ENCODE measurements around the gene FGFR4.

Gene FGFR4

GRCh38 chr5:177085985-177086653 is 596 bp upstream of the FGFR4 start:
- no peak for DNase-seq (ENCODE audit: low read depth)

DNA sequence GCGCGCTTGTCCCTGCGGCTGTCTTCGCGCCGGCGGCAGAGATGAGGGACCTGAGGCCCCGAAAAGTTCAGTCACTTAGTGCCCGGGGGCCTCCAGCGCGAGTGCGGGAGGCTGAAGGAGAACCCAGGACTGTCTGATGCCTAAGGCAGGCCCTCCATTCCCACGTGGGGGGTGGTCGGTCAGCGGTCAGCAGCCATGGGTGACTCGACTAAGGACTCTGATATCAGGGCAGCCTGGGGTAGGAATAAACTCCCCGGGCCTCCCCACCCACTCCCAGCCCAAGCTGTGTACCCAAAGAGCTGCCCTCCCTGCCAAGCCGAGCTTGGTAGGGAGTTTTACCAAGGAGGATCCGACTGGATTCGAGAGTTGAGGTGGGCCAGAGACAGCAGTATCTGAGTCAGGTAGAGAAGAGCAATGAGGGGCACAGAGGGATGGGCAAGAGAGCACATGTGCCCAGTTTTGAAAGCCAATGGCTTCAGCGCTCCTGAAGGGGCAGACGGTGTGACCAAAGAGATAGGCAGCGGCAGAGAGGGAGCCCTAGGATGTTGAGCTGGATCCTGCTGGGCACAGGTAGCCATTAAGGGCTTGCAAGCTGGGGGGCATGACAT is 787 bp downstream of the FGFR4 start:
- no peak for DNase-seq (ENCODE audit: low read depth)

GRCh38 chr5:177089127-177089526 is 2.4 kb downstream of the FGFR4 start:
- no peak for DNase-seq (ENCODE audit: low read depth)

DNA sequence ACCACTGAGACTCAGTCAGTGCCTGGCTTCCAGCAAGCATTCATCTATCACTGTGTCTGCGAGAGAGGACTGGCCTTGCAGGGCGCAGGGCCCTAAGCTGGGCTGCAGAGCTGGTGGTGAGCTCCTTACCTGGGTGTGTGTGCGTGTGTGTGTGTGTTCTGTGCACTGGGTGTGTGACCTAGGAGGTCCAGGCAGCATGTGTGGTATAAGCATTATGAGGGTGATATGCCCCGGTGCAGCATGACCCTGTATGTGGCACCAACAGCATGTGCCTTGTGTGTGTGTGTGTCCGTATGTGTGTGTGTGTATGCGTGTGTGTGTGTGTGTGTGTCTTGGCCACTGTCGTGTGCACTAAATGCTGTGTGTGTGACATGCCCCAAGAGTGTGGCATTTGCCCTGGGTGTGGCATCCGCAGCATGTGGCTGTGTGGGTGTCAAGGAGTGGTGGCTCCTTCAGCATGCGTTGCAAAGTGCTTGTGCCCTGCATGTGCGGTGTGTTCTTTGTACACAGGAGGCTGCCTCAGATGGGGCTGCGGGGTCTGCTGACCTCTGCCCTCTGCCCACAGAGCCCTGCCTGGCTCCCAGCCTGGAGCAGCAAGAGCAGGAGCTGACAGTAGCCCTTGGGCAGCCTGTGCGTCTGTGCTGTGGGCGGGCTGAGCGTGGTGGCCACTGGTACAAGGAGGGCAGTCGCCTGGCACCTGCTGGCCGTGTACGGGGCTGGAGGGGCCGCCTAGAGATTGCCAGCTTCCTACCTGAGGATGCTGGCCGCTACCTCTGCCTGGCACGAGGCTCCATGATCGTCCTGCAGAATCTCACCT is 3.3 kb downstream of the FGFR4 start:
- DNase-seq (ENCODE audit: low read depth), result no peak

- no peak for DNase-seq (ENCODE audit: low read depth)
Observed at GRCh38 chr5:177090813-177091212, 4.1 kb downstream of the FGFR4 start.

DNA sequence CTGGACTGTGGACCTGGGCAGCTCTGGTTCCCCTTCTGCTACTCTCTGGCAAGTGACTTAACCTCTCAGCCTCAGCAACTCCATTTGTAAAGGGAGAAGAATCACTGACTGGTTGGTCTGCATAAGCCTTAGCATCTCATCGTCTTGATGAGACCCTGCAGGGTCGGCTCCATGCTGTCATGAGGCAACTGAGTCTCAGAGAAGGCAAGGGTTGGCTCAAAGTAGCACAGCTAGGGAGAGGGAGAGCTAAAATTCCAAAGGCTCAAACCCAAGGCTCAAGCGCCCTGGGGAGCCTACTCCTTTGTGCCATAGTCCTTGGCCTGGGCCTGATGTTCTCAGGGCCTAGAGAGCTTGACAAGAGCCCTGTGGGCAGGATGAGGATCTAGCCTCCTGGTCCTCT is 4.5 kb downstream of the FGFR4 start:
- no peak for DNase-seq (ENCODE audit: low read depth)

DNA sequence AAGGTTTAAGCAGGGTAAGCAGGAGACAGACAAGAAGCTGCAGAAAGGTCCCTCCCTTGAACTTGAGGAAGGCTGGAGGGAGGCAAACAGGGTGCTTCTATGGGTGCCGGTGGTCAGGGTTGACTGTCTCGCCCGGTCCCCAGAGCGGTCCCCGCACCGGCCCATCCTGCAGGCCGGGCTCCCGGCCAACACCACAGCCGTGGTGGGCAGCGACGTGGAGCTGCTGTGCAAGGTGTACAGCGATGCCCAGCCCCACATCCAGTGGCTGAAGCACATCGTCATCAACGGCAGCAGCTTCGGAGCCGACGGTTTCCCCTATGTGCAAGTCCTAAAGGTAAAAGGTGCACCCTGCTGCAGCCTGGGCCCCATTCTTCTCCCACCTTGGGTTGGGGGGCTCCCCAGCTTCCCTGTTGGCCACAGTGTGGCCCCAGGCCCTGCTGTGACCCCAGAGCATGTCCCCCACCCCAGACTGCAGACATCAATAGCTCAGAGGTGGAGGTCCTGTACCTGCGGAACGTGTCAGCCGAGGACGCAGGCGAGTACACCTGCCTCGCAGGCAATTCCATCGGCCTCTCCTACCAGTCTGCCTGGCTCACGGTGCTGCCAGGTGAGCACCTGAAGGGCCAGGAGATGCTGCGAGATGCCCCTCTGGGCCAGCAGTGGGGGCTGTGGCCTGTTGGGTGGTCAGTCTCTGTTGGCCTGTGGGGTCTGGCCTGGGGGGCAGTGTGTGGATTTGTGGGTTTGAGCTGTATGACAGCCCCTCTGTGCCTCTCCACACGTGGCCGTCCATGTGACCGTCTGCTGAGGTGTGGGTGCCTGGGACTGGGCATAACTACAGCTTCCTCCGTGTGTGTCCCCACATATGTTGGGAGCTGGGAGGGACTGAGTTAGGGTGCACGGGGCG is 5.7 kb downstream of the FGFR4 start:
- no peak for DNase-seq (ENCODE audit: low read depth)

DNA sequence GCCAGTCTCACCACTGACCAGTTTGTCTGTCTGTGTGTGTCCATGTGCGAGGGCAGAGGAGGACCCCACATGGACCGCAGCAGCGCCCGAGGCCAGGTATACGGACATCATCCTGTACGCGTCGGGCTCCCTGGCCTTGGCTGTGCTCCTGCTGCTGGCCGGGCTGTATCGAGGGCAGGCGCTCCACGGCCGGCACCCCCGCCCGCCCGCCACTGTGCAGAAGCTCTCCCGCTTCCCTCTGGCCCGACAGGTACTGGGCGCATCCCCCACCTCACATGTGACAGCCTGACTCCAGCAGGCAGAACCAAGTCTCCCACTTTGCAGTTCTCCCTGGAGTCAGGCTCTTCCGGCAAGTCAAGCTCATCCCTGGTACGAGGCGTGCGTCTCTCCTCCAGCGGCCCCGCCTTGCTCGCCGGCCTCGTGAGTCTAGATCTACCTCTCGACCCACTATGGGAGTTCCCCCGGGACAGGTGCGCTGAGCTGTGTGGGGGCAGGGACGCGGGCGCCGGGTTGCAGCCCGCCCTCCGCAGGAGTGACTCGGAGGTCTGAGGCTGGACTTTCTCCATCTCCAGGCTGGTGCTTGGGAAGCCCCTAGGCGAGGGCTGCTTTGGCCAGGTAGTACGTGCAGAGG is 6.5 kb downstream of the FGFR4 start:
- DNase-seq (ENCODE audit: low read depth), result no peak

DNA sequence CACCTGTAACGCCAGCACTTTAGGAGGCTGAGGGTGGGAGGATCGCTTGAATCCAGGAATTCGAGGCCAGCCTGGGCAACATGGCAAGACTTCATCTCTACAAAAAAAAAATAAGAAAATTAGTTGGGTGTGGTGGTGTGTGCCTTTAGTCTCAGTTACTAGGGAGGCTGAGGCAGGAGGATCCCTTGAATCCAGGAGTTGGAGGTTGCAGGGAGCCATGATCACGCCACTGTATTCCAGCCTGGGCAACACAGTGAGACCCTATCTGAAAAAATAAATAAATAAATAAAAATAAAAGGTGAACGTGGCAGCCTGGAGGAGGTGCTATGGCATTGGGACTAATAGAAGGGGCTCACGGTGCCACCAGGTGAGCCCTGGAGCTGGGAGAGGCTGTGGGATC is 7.1 kb downstream of the FGFR4 start:
- DNase-seq (ENCODE audit: low read depth), result no peak

- peak; percentile 59 for DNase-seq (ENCODE audit: low read depth)
Observed at GRCh38 chr5:177094224-177095087, 7.7 kb downstream of the FGFR4 start.

DNA sequence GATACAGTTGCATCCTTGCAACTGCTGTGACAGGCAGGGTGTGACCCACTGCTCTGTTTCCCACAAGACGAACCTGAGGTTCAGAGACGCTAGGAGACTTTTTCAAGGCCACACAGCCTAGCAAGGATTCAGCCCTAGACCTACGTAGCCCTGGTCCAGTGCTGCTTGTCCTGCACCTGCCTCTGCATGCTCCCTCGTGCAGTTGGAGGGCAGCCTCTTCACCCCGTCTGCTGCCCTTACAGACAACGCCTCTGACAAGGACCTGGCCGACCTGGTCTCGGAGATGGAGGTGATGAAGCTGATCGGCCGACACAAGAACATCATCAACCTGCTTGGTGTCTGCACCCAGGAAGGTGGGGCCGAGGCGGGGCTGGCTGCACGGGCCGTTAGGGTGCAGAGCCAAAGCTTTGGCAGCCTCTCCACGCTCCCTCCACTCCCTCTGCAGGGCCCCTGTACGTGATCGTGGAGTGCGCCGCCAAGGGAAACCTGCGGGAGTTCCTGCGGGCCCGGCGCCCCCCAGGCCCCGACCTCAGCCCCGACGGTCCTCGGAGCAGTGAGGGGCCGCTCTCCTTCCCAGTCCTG is 8.5 kb downstream of the FGFR4 start:
- no peak for DNase-seq (ENCODE audit: low read depth)

- DNase-seq (ENCODE audit: low read depth), result no peak
Observed at GRCh38 chr5:177096162-177097015, 9.7 kb downstream of the FGFR4 start.

DNA sequence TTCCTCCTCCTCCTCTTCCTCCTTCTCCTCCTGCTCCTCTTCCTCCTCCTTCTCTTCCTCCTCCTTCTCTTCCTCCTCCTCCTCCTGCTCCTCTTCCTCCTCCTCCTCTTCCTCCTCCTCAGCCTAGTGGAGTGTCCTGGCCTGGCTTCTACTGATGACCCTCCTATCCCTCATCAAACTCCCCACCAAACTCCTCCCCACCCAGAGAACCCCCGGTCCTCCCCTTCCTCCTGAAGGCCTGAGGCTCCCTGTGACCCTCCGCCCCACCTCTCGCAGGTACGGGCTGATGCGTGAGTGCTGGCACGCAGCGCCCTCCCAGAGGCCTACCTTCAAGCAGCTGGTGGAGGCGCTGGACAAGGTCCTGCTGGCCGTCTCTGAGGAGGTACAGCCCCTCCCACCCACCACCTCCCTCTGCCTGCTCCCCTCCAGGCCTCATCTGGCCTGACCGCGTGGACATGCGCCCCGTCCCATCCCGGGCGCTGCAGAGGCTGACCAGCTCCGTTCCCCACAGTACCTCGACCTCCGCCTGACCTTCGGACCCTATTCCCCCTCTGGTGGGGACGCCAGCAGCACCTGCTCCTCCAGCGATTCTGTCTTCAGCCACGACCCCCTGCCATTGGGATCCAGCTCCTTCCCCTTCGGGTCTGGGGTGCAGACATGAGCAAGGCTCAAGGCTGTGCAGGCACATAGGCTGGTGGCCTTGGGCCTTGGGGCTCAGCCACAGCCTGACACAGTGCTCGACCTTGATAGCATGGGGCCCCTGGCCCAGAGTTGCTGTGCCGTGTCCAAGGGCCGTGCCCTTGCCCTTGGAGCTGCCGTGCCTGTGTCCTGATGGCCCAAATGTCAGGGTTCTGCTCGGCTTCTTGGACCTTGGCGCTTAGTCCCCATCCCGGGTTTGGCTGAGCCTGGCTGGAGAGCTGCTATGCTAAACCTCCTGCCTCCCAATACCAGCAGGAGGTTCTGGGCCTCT is 10.6 kb downstream of the FGFR4 start:
- DNase-seq (ENCODE audit: low read depth), result no peak

- no peak for DNase-seq (ENCODE audit: low read depth)
Observed at GRCh38 chr5:177098120-177098469, 11.4 kb downstream of the FGFR4 start.

GRCh38 chr5:177098470-177099141 is 11.9 kb downstream of the FGFR4 start:
- DNase-seq (ENCODE audit: low read depth), result peak; percentile 40

GRCh38 chr5:177099422-177100093 is 12.8 kb downstream of the FGFR4 start:
- no peak for DNase-seq (ENCODE audit: low read depth)

DNA sequence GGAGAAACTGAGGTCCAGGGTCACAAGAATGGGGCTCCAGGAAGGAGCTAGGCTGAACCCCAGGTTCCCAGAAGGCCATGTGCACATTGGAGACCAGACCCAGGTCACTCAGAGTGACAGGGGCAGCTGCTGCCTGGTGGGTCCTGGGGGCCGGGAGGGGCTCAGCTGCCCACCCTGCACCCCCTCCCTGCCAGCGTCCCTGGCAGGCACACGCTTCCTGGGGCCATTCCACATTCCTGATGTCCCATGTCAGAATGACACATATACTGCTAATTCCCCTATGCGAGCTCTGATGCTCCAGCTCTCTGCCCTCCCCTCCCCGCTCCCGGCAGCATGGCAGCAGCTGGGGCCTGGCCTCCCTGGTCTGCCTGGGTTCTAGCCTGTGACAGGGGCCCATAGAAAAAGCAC is 14.0 kb downstream of the FGFR4 start:
- DNase-seq (ENCODE audit: low read depth), result no peak

All from iris pigment epithelial cell (primary cell).